HG03097 (cell line): ENCODE results near the gene PRR15L.
"Not testable (repeated sequence)": the region's sequence is repeated elsewhere in the genome, so short reads cannot be mapped to it uniquely, and the experiment has no call there.

ENCODE experiments used
- ATAC-seq: cut with Tn5 transposase; IDR thresholded peaks from one replicate; pipeline ENCODE4 v1.9.1; 2021; ENCODE audit not compliant: unreplicated experiment, low FRiP score

Gene PRR15L

GRCh38 chr17:47989159-47989558 lies 31.5 kb upstream of the PRR15L start:
- ATAC-seq = no peak

DNA sequence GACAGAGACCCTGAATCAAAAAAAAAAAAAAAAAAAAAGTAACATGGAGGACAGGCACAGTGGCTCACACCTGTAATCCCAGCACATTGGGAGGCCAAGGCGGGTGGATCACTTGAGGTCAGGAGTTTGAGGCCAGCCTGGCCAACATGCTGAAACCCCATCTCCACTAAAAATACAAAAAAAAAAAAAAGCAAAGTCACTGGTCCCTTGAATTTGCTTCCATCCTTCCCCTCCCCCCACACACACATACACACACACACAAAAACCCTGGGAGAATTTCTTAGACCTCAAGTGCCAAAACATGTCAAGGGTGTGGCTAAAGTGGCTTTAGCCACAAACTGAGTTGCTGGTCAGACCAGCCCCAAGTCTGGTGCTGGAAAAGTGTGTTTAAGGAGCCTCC lies 30.8 kb upstream of the PRR15L start:
- not testable (repeated sequence) for ATAC-seq

GRCh38 chr17:47987240-47987835 lies 29.7 kb upstream of the PRR15L start:
- ATAC-seq = no peak

DNA sequence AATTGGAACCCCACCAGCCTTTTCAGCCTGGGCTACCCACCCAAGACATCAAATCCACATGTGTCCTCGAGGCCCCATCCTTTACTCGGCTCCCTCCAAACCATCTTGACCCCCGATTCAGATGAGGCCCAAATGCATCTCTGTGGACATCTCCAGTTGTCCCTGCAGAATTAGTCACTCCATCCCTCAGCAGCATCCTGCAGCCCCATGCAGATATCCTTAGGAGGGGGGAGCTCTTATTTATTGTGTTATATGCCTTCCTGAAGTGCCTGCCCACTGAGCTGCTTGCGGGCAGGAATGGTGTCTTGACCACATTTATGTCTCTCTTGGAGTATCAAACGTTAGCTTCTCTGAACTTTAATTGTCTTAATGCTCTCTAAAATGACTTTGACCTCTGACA lies 28.8 kb upstream of the PRR15L start:
- ATAC-seq = no peak

- no peak for ATAC-seq
These were observed 26.0 kb upstream of the PRR15L start for GRCh38 chr17:47983492-47984223.

DNA sequence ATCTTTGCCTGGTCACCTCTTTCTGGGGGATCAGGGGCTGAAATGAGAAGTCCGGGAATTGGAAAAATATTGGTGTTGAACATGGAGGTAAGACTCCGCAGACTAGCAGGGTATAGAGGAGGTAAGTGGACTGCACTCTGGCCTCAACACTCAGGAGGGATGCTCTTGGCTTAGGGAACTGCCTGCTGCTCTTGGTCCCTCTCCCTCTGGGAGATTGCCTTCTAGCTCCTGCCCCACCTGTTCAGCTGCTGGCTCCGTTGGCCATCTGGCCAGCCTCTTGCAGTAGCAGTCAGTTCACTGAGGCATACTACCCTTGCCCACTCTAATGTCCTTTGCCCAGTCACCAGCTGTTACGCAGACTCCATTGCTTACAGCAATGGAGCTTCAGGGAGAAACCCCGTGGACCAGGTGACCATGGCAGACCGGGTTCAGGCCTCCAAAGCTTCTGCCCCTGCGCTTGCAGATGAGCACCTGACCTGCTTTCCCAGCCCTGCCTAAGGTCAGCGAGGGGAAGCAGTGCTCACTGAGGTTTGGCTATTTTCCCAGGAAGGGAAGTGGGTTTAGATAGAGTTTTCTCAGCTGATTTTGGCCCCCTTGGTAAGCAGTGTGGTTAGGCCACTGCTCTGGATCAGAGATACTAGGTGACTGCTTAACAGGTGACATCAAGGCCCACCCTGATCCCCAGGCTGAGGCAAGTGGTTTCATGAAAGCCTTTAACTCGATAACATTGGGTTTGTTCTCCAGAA lies 25.1 kb upstream of the PRR15L start:
- no peak for ATAC-seq

GRCh38 chr17:47982091-47982617 lies 24.5 kb upstream of the PRR15L start:
- ATAC-seq = no peak

- ATAC-seq = no peak
These were observed 23.8 kb upstream of the PRR15L start for GRCh38 chr17:47981462-47981861.

DNA sequence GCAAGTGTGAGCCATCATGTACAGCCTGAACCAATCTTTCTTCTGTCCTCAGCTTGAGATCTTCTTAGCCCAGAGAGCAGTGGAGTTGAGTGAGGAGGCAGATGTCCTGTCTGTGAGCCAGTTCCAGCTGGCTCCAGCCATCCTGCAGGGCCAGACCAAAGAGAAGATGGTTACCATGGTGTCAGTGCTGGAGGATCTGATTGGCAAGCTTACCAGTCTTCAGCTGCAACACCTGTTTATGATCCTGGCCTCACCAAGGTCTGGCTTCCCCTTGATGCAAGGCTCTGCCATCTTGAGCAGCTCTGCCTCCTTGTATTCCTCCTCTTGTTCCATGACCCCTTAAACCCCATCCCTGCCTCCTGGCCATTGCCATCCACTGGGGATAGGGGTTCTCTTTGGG lies 22.9 kb upstream of the PRR15L start:
- no peak for ATAC-seq

GRCh38 chr17:47978324-47978723 lies 20.6 kb upstream of the PRR15L start:
- ATAC-seq = no peak

DNA sequence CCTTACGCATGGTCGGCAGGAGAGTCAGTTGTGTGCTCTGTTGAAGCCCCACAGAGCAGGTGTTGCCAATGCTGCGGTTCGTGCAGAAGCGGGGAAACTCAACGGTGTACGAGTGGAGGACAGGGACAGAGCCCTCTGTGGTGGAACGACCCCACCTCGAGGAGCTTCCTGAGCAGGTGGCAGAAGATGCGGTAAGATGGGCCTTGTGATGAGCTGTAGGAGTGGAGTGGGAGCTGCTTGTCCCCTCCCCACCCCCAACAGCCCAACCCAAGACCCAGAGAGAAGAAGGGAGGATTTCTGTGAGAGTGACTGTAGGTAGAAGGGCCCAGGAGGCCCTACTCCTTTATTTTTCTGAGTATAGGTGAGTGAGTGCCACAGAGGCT lies 18.1 kb upstream of the PRR15L start:
- ATAC-seq = no peak

GRCh38 chr17:47975189-47975822 lies 17.6 kb upstream of the PRR15L start:
- no peak for ATAC-seq

GRCh38 chr17:47973541-47973940 lies 15.9 kb upstream of the PRR15L start:
- no peak for ATAC-seq

DNA sequence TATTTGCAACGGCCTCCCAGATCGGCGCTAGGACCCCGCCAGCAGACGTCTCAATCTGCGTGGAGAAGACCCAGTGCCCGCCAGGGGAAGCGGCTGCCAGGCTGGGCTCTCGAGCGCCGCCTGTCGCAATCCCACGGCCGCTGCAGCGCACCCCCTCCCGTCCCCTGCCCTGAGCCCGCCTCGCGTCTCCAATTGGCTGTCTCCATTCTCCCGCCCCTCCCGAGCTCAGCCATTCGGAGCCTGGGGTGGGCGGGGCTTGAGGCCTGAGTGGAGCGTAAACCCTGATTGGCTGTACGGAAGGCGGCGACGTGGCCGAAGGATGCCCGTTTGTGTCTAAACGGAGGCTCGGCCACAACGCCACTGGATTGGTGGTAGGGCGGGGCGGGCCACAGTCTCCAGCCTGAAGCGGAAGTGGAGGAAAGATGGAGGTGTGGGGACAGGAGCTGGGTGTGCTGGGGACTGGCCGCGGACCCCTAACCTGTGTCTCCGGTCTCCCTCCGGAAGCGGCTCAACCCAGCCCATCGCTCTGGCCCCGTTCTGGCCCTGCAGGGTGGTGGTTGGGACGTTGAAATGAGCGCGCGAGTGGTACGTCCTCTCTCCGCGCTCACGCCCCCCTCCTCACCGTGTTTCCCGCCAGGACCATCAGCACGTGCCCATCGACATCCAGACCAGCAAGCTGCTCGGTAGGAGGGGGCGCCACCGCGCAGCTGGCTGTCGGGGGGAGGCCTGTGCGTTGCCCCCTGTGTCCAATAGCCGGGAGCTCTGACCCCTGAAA lies 13.2 kb upstream of the PRR15L start, which contains the start of gene CDK5RAP3:
Gene CDK5RAP3 (plus strand): TSS at position 389 of the 775 bp plus-strand sequence. CDS start 34 bp downstream, at position 423.
- ATAC-seq = peak; percentile 96

DNA sequence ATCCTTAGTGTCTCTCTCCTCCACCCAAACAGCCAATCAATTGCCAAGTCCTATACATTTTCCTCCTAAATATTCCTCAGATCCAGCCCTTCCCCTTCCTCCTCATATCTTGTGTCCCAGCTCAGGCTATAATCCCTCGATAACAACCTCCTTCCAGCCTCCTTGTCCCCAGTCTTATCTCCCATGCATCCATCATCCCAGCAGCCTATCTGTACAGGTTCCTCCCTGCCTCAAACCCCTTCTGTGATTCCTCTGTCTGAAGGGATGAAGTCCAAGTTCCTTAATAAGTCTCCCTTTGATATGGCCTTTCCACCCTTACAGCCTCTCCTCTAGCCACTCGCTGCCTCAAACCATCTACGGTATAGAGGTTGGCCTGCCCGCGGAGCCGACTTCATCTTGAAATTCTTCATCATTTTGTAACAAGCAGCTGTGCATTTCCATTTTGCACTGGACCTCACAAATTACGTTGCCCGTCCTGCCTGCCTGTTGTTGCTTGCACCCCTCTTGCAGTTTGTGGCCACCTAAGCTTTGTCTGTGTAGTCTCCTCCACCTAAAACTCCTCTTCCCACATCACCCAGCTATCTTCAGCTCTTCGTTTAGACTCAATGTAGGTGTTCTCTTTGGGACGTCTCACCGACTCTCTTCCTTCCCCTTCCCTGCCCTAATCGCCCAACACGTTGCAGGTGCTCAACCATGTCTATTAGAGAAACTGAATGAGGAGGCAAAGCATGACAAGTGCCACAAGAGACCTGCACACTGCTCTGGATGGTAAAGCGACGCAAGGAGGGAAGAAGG lies 12.4 kb upstream of the PRR15L start:
- ATAC-seq = no peak

- ATAC-seq = no peak
These were observed 11.2 kb upstream of the PRR15L start for GRCh38 chr17:47968836-47969235.

DNA sequence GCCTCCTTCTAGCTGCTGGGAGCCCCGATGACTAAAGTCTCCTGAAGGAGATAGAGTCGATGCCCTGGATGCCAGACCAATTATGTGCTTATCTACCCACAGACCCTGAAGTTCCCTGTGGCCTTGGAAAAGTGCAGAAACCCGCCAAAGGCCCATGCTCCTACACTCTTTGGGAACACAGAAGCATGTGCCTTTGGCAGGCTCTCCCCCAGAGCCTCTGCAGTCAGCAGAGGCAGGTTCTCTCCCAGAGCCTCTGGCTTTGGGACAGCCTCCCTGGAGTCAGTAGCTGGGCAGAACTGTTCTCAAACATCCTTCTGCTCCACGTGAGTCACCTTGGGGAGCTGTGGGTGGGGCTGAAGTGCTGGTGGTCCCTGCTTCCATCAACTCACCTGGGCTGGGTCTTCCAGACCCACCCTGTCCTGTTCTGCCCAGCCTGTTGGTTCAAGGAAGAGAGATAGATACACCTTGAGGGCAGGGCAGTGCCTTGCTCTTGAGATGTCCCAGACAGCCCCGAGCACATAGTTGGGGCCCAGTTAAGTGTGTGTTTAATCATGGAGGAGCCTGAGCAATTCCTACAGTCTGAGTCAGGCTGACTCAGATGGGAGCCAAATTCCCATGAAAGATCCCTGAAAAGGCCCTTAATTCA lies 10.0 kb upstream of the PRR15L start:
- no peak for ATAC-seq

DNA sequence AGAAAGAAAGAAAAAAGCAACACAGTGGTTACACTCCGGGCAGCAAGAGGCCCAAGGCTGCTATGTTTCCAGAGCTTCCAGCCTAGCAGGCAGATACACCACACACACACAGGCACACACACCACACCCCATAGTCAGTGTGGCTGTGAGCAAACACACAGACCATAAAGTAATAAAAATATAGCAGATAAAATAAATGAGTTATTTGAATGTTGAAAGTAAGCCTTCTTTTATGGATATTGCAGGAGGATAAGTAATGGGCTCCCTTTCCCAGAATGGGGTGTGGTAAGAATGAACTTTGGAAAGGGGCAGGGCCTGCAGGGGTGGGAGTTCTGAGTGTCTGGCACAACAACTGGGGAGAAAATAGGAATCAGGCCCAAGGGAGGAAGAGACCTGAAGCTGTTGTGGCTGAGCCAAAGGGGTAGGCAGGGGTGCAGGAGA lies 8.4 kb upstream of the PRR15L start:
- ATAC-seq = no peak

DNA sequence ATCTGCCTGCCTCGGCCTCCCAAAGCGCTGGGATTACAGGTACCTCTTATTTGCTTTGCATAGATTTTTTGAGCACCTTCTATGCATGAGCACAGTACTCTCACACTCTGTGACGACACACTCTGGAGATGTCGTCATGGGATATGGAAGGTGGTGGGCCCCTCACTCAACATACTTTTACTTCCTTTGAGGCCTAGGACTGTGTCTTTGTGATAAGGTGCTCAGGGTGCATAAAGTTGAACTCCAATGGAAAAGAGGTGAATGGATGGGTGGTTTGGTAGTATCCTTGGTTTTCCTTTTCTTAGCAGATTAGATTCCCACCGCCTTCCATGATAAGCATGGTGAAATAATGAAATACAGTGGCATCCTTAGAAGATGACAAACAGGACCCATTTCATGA lies 7.2 kb upstream of the PRR15L start:
- no peak for ATAC-seq
